GM19463 (cell line): Measurements from ENCODE around the gene SLC24A4.

Source experiments
- ATAC-seq: cut with Tn5 transposase; IDR thresholded peaks from one replicate; pipeline ENCODE4 v1.9.1; 2021; ENCODE audit warnings: mild to moderate bottlenecking, moderate library complexity; ENCODE audit not compliant: unreplicated experiment

The SLC24A4 gene

DNA sequence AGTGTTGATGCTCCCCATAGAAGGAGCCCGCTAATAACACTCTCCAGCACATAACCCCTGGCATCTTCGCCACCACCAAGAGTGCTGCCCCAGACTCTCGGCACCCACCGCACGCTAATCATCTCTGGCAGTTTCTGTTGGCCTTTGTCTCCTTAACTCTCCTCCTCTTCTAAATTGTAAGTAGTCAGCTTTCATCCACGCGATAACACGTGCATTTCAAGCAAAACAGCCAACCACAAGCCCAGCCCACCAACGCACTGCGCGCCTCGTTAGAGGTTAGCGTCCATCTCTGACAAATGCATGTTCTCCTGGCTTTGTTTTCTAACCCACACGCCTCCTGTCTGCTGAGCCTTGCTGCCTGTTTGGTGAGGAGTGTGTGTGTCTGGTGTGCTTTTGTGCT, 129.5 kb downstream of the SLC24A4 start:
- no peak for ATAC-seq

- ATAC-seq, result no peak
Measured at GRCh38 chr14:92453691-92454090, 130.7 kb downstream of the SLC24A4 start.

- no peak for ATAC-seq
Measured at GRCh38 chr14:92455231-92455630, 132.3 kb downstream of the SLC24A4 start.

DNA sequence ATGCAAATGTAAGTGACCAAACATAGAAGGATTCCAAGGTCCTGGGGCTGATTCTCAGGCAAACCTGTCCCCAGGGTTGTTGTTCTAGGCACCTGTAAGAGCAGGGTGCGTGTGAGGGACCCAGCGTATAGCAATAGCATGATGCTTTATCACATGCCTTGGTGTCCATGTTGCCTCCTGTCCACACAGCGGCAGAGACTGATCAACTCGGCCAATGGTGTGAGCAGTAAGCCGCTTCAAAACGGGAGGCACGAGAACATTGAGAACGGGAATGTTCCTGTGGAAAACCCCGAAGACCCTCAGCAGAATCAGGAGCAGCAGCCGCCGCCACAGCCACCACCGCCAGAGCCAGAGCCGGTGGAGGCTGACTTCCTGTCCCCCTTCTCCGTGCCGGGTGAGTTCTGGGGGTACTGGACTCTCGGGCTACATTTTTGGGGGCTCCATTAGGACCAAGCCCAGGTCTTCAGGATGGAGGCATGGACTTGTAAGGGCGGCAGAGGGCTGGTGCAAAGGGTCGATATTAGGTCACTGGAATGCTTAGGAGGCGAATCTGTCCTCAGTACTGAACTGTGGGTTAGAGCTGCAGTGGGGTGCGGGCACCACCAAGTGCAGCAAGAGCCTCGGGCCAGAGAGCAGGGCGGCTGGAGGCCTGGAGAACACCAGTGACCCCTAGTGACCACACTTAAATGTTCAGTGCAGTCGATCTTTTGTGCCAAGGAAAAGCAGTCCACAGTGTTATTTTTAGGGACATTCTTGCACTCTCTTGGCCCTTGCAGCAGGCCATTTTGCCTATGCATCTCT, 133.4 kb downstream of the SLC24A4 start:
- peak; percentile 48 for ATAC-seq

GRCh38 chr14:92457016-92457565, 134.1 kb downstream of the SLC24A4 start:
- no peak for ATAC-seq

DNA sequence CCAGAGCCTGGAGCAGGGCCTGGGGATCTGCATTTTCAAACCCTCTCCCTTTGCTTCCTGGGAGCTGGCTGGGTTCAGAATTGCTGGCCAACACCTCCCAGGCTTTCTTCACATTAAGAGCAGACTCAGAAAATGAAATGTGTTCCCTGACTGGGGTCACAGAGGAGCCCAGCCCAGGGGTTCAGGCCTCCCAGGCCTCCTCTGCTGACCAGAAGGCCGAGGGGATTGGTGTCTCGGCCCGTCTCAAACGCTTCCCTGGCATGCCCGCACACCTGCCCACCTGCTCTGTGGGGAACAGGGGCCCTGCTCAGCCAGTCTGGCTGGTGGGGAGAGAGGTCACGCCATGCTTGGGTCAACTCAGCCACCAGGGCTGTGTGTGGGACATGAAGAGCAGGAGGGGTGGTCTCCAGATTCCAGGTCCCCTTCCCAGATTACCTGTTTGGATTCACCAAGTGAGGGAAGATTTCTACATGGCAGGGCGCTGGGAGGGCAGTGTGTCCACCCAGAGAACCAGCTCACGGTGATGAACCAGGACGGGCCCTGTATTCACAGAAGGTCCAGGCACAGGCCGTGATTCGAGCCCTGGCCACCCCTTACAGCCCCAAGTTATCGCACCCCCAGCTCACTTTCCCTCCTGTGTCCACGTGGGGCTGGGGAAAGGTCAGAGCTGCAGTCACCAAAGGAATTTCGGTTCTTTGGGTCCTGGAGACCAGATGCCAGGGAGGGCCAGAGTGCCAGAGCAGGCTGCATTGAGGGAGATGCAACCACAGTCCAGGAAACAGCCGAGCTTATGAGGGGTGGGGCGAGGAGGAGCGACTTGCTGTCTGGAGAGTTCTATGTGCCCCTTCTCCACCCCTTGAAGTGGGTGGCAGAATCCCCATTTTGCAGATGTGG, 135.4 kb downstream of the SLC24A4 start:
- no peak for ATAC-seq

DNA sequence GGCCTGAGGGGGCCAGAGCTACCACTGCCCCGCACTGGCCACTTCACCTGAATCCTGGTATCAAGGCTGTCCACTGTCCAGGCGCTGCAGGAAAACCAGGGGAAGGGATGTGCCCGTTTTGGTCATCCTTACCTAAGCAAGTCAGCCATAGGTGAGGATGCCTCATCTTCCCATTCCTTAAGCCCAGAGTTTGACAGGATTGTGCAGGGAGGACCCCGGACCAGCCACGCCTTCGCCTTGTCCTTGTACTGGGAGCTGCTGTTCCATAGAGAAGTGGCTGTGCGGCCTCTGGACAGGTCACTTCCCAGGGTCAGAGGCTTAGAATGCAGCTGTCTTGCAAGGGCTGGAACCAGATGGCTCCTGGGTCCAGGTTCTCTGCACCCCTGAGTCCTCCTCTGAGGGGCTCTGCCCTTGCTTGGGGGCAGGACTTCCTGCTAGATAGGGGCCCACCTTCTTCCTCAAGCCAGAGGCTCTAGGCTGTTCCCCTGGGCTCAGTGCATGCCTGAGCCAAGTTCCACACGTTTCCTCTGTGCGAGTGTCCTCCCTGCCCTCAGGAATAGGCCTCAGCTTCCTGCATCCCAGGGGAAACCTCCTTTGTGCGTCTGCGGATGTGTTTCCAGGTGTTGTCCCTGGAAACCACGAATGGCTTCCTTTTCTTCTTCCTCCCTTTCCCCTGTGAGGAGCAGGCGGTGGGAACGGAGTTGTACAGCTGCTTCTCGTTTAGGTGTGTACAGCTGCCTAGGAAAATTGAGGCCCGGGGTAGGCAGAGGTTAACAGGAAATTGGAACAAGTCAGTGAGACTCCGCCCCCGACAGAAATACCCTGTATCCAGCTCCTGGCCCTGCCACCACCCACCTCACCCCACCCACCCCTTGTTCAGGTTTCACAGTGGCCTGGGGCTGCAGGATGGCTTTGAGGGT, 136.3 kb downstream of the SLC24A4 start:
- no peak for ATAC-seq

DNA sequence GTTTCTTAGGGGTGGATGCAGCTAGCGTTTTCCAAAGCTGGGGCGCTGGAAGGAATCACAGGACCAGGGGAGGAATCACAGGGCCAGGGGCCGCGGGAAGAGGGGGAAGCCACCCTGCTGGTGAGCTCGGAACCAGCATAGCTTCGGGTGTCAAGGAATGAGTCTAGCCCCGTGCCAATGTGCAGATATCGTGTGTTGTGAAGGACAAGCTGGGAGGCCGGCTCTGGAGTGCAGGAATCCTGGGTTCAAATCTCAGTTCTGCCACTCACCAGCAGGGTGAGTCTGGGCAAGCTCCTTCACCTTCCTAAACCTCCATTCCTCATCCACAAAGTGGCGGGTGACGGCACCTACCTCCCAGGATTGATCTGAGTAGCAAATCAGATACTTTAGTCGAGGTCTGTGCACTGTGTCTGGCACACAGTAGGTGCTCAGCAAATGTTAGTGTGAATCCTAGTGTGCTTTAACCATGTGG, 137.0 kb downstream of the SLC24A4 start:
- ATAC-seq, result no peak

DNA sequence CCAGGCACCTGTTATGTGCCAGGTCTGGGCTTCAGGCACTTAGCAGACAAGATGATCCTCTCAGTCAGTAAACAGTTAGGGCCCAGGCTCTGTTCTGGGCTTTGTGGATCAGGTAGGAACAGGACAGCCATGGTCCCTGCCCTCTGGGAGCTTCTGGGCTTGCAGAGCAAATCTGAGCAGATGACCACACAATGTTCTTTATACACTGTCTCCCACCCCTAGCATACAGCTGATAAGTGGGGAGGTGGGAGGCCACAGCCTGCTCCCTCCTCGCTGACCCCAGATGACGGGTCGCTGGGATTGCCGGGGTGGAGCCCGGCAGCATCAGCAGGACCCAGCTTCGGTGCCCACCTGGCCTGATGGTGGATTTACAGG, 137.6 kb downstream of the SLC24A4 start:
- ATAC-seq, result no peak

DNA sequence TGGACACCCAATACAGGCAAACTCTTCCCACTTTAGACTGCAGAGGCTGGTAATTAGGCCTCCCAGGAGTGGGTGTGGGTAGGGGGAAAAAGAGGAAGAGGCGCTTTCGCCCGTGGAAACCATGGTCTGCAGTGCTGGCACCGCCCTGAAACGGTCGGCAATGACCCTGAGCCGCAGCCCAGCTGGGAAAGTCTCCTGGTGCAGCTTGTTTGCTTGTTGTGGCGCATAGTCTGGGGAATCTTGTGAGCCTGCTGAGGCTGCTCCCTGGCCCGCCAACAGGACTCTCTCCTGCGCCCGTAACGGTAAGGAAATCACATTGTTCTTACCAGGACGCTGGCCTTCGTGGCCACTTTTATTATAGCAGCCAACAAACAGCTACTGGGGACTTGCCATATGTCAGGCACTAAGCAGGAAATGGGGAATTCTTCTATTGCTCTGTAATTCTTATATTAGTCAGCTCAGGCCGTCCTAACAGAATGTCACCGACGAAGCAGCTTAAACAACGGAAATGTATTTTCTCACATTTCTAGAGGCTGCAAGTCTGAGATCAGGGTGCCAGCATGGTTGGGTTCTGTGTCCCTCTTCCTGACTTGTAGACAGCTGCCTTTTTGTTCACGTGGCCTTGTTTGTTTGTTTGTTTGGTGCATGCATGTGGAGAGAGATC, 138.1 kb downstream of the SLC24A4 start:
- ATAC-seq, result peak; percentile 75

DNA sequence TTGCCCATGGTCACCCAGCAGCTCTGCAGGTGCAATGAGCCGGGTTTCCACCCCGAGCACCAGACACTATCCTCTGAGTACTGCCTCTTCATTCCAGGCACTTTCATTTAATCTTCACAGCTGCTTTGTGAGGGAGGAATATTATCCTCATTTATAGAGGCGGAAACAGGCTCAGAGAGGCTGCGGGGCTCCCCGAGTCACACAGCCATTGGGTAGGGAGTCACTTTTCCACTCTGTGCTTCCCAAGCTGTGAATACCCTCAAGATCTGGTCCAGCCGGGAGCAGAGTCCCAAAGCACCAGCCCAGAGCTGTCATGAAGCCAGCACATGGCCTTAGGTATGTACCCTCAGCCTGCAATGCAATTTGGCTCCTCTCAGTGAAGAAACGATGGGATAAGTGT, 138.9 kb downstream of the SLC24A4 start:
- ATAC-seq, result no peak

DNA sequence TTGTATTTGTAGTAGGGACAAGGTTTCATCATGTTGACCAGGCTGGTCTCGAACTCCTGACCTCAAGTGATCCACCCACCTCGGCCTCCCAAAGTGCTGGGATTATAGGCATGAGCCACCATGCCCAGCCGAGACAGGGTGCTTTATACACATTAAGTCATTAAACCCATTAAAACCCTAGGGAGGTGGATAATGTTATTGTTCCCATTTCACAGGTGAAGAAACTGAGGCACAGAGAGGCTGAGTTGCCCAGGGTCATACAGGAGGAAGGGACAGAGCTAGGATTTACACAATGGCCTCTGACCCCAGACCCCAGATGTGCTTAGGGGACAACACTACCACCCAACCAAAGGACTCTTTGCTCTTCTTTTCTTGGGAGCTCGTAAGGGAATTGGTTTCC, 139.6 kb downstream of the SLC24A4 start:
- ATAC-seq, result no peak

DNA sequence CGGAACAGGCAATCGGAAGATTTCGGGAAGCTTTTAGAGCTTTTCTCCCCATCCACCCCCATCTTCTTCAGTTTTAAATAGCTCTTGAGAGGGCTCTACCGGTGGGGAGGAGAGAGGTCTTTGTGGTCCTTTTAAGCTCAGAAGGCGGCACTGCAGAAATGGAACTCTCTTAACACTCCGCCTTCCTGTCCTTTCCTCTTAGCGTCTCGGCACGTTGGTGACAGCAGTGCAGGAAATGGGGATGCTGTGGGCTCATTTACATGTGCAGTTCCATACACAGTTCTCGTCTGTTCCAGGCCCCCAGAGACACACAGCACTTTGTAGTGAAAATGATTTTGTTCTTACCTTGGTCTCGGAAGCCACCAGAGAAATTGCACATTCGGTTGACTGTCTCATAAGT, 140.2 kb downstream of the SLC24A4 start:
- no peak for ATAC-seq

- ATAC-seq, result no peak
Measured at GRCh38 chr14:92464156-92464555, 141.2 kb downstream of the SLC24A4 start.

GRCh38 chr14:92464716-92465115, 141.8 kb downstream of the SLC24A4 start:
- no peak for ATAC-seq

DNA sequence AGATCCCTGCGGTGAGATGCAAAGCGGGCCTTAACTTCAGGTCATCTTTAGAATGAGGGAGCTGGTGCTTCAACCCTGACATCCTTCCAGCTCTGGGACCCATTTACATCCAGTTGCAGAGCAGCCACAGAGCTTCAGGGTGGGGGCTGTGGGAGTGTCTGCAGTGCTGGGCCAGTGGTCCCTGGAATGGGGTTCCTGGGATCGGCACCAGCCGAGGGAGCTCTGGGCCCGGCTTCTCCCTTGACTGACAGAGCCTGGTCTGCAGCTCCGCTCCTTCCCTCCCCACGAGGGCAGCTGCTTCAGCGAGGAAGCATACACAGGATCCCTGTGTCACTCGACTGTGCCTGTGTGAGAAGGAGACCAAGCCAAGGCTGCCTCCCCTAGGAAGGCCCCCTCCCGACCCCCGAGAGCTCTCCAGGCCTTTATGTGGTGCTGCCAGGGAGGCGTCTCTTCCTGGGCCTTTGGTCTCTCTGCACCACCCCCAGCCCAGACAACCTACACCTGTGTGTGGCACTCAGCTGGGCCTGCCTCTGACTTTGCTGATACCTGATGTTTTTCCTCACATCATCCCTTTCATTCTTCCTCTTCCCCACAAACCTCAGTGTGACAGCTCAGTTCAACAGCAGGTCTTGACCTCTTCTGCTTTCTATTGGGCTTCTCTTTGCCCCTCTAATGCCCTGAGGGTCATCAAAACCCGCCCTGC, 142.5 kb downstream of the SLC24A4 start:
- ATAC-seq, result no peak

DNA sequence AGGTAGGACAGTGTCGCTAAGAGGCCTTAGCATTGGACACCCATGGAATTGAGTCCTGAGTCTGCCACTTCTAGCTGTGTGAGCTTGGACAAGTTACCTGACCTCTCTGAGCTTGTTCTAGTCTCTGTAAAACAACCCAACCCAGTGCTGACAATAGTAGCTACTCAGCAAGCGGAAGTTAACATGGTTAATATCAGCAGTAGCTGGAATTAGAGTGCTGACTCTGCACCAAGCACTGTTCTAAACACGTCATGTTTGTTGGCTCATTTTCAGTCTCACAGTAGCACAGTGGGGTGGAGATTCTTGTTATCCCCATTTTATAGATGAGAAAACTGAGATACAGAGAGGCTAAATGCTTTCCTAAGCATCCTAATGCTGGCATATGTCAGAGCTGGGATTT, 143.1 kb downstream of the SLC24A4 start:
- ATAC-seq, result no peak

DNA sequence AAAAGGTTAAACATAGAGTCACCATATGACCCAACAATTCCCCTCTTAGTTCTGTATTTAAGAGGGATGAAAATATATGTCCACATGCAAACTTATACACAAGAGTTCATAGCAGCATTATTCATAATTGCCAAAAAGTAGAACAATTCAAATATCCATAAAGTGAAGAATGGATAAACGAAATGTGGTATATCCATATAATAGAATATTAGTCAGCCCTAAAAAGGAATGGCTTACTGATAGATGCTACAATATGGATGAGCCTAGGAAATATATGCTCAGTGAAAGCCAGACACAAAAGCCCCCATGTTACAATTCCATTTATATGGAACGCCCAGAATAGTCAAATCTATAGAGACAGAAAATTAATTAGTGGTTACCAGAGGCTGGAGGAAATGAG, 146.6 kb downstream of the SLC24A4 start:
- ATAC-seq, result no peak

DNA sequence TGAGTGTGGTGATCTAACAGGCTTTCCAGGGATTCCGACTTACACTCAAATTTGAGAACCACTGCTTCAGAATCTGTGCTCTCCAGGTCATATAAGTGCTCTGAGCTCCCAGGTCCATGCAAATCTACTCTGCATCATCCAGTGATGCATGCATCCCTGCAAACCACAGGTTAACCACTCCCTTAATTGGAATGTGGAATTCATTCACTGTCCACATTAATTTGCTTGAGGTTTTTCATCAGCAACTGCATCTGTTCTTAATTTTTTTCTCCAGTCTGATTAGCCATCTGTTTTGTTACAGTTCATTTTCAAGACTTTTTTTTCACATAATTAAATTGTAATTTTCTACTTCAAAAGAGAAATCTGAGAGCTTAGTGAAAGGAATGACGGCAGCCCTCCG, 147.2 kb downstream of the SLC24A4 start:
- ATAC-seq, result no peak

DNA sequence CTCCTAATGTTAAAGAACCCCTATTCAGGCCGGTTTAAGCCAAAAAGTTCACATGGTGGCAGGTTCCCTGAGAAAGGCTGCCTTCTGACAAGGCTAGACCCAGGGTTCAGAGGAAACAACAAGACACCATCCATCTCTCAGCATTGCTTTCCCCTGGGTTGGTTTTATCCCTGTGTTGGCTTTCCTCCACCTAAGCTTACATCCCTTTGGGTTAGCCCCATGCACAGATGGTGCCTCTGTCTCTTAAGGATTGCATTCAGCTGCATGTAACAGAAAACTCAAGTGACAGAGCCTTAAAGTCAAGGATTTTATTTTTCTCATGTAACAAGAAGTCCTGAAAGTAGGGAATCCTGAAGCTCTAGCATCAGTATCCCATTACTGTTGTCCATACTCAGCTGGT, 147.8 kb downstream of the SLC24A4 start:
- no peak for ATAC-seq
